K562 (cell line): ENCODE results near the gene ZAP70. TPM values are rescaled to one million over a fixed set of nuclear protein-coding genes. Genes with fewer than 3 reads are reported as not detected.

Experiments
- CBX3 ChIP-seq, 2 experiments: IDR thresholded peaks; 1 replicate in 1 of 2; 2 replicates in 1 of 2; pipeline ENCODE4 v1.6.1; 2012; ENCODE audit warnings: inconsistent platforms in 2 of 2, low read length in 2 of 2, borderline replicate concordance in 1 of 2, control low read depth in 1 of 2
- NR2C2 ChIP-seq, 2 experiments: fragments of 200-800 bp in 1 of 2; sonication (Bioruptor generic) in 1 of 2; sonication (generic) in 1 of 2; formaldehyde crosslinking in 1 of 2; IDR thresholded peaks; 2 replicates each; pipeline versions ENCODE4 v1.6.1 to v1.8.0; 2016 to 2022; ENCODE audit warnings: mild to moderate bottlenecking in 1 of 2, missing compliant biosample characterization in 1 of 2, missing genetic modification characterization in 1 of 2, missing genetic modification reagents in 1 of 2
- PBX2 ChIP-seq, 2 experiments: IDR thresholded peaks in 1 of 2; conservative IDR thresholded peaks in 1 of 2; 2 replicates each; pipeline ENCODE4 v1.6.1; 2016; ENCODE audit warnings: low read depth in 2 of 2, mild to moderate bottlenecking in 1 of 2, missing compliant biosample characterization in 1 of 2, missing genetic modification characterization in 1 of 2, moderate library complexity in 1 of 2
- RCOR1 ChIP-seq, 2 experiments: IDR thresholded peaks; 2 replicates each; pipeline ENCODE4 v1.6.1; 2012; ENCODE audit warnings: low read depth in 2 of 2, low read length in 2 of 2, borderline replicate concordance in 1 of 2, improper control_type of control experiment in 1 of 2
- RREB1 ChIP-seq: fragments of 250-450 bp; sonication (Bioruptor Pico); IDR thresholded peaks from 2 replicates; pipeline ENCODE4 v1.4.0; 2020
- SMARCC2 ChIP-seq: fragments of 450-650 bp; IDR thresholded peaks from 2 replicates; pipeline ENCODE4 v1.6.1; 2017; ENCODE audit warnings: antibody characterized with exemption, moderate library complexity, mild to moderate bottlenecking, low read depth
- SNIP1 ChIP-seq: fragments of 450-650 bp; IDR thresholded peaks from 2 replicates; pipeline ENCODE4 v1.7.1; 2017; ENCODE audit warnings: low read depth, mild to moderate bottlenecking
- XRCC4 ChIP-seq: IDR thresholded peaks from one replicate; pipeline ENCODE4 v1.6.1; 2011; ENCODE audit not compliant: insufficient read depth, insufficient read length; ENCODE audit errors: extremely low read depth
- ZBTB11 ChIP-seq, 3 experiments: fragments of 200-800 bp in 1 of 3; fragments of 250-450 bp in 1 of 3; fragments of 450-650 bp in 1 of 3; sonication (Bioruptor Pico) in 1 of 3; sonication (Bioruptor generic) in 1 of 3; formaldehyde crosslinking in 1 of 3; IDR thresholded peaks; 2 replicates each; pipeline versions ENCODE4 v1.6.1 to v1.8.0; 2016 to 2022; ENCODE audit warnings: mild to moderate bottlenecking in 2 of 3, missing genetic modification characterization in 2 of 3, missing compliant biosample characterization in 1 of 3, moderate library complexity in 1 of 3
- ZNF232 ChIP-seq: sonication (generic); formaldehyde crosslinking; IDR thresholded peaks from 2 replicates; pipeline ENCODE4 v1.8.0; 2022; ENCODE audit warnings: mild to moderate bottlenecking, missing genetic modification reagents
- polyA plus RNA-seq, 8 experiments: library from polyadenylated mRNA; depleted of rRNA in 4 of 8; stranded (reverse) in 5 of 8; unstranded in 3 of 8; fragments of >200 nt; fragmentation: Nextera tagmentation in 2 of 8; fragmentation: Illumina TruSeq in 1 of 8; extraction: Ambion mirVana in 2 of 8; extraction: Trizol in 1 of 8; gene quantifications; 2 replicates each; pipeline versions ENCODE4 v1.2.1 to v1.2.3, GENCODE V29; 2011 to 2014; ENCODE audit warnings: inconsistent platforms in 1 of 8, missing spikeins in 1 of 8
- total RNA-seq, 7 experiments: library from RNA; depleted of rRNA in 6 of 7; stranded (reverse); fragments of >200 nt in 6 of 7; fragmentation: Illumina TruSeq in 2 of 7; extraction: Trizol in 2 of 7; gene quantifications; 2 replicates each; pipeline versions ENCODE4 v1.2.1 to v1.2.3, GENCODE V29; 2011 to 2021; ENCODE audit warnings: low replicate concordance in 1 of 7

The ZAP70 gene
- total and polyA plus RNA-seq, 9 of the 15 experiments (the other 6 are each of a cell fraction or from before 2014, with no cell fraction given) = 0.06 to 0.80 (median 0.21) TPM; not detected in 1

GRCh38 chr2:97726261-97727064 lies 13.1 kb downstream of the ZAP70 start (continued):
- no peak for TF ChIP-seq ZBTB11 (CRISPR knock-in tag; IDR thresholded peaks at IDR 0.05)
- no peak for TF ChIP-seq SMARCC2
- no peak for TF ChIP-seq ZNF232
- no peak for TF ChIP-seq XRCC4
- no peak for TF ChIP-seq RREB1 (CRISPR knock-in tag)
- TF ChIP-seq CBX3 (IDR thresholded peaks at IDR 0.05; ENCODE audit: borderline replicate concordance in 1 of 2, low read length in 2 of 2) = peak in 1 of 2 experiments; percentile 18; a peak in 1 of 3 replicates
- no peak for TF ChIP-seq RCOR1 (IDR thresholded peaks at IDR 0.05; ENCODE audit: borderline replicate concordance in 1 of 2, low read depth in 2 of 2, low read length in 2 of 2)
- TF ChIP-seq NR2C2 (CRISPR knock-in tag; IDR thresholded peaks at IDR 0.05) = no peak
- peak; percentile 42; the same call in 1 of the 2 replicates for TF ChIP-seq NR2C2 (tag; IDR thresholded peaks at IDR 0.05)
- no peak for TF ChIP-seq SNIP1
- no peak for TF ChIP-seq PBX2 (CRISPR knock-in tag; IDR thresholded peaks at IDR 0.05; ENCODE audit: low read depth)
- TF ChIP-seq PBX2 (tag; conservative IDR thresholded peaks at IDR 0.05; ENCODE audit: low read depth) = peak; percentile 65; the same call in 1 of the 2 replicates
